ENCODE results near the gene BTBD2. TPM values are rescaled to one million over a fixed set of nuclear protein-coding genes. Genes with fewer than 3 reads are reported as not detected.

Gene BTBD2
- total and polyA plus RNA-seq, 2 of the 13 experiments (the other 11 are each of a cell fraction or from before 2014, with no cell fraction given) = 28.1 to 45.3 TPM

DNA sequence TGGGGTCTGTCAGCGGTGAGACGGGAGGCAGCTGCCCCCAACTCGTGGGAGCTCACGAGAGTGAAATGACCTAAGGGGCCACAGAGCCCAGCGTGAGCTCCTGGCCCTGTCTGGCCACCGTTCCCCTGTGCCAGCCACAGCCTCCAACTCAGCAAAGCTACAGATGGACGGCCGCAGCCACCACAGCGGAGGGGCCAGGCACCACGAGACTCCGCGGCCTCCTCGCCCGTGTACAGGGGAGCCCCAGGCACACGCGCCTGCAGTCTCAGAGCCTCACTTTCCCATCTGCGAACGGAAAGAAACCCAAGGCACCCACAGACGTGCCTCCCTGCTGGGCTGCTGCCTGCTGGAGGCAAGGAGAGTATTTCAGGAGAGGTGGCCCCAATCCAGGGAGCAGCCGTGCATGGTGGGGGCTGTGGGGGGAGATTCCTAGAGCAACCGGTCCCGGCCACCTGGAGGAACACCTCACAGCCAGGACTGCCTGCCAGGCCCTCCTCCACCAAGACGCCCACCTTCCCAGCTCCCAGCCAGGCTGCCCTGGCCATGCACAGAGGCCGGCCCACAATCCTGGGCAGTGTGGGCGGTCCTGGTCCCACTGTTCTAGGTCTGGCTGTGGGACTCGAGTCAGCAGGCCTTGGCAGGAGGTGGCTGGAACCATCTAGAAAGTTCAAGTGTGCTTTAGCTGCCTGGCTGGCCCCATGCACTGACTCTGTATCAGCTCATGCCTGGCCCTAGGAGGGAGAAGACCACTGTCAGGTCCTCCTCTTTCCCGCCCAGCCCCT is 33.6 kb upstream of the BTBD2 start:
- Histone ChIP-seq H3K4me2 (ENCODE audit: low read depth, low read length) (peak overlapping the region; percentile 88), H3K79me2 (ENCODE audit: insufficient read depth, low read length) (peaks cover 34% of the 10 kb centered on the region), H3K27ac (ENCODE audit: extremely low read length, insufficient read depth, low read length) (peak overlapping the region; percentile 63), H3K9me3 (ENCODE audit: low read length) (no peaks in the 10 kb centered on the region), H3K36me3 (replicated peaks in 1 of 2; ENCODE audit: control insufficient read depth in 1 of 2, insufficient read depth in 2 of 2, low read length in 2 of 2) (peaks cover 8 to 18% of the 10 kb centered on the region in 2 experiments), H2AFZ (ENCODE audit: low read length) (no peak overlapping the region), H4K20me1 (ENCODE audit: insufficient read depth, low read length) (peaks cover 47% of the 10 kb centered on the region), H3K27me3 (ENCODE audit: control insufficient read depth in 1 of 2, insufficient read depth in 2 of 2, low read length in 2 of 2) (no peaks in the 10 kb centered on the region), H3K9ac (ENCODE audit: insufficient read depth, low read depth, low read length) (peak overlapping the region; percentile 86), H3K4me1 (ENCODE audit: insufficient read depth, low read length) (peaks cover 62% of the 10 kb centered on the region), H3K4me3 (replicated peaks in 1 of 3; ENCODE audit: insufficient read depth in 1 of 3, low read depth in 2 of 3, low read length in 3 of 3) (peak overlapping the region; percentile 92 to 94 (median 93))
- BruUV-seq (replicated peaks) = no TSS peak
- in situ Hi-C loops (cut with HindIII; ENCODE audit: extremely low pct_ligation_motif_present, low pct_unique_long_range_greater_than_20kb) (no loop called here), intact Hi-C loops (cut with micrococcal nuclease; ENCODE audit: unreplicated experiment) (no loop called here)
- ATAC-seq = peak; percentile 11
- no peak for FAIRE-seq
- POLR2A ChIA-PET = interaction anchor here (0.8 to 2.4 kb wide), 7 partner anchors 10 to 33 kb away, joined by 4 to 26 read pairs (median 8); partner anchors contain the start of gene BTBD2
- 100% methylated on average over 1 of the region's 27 CpGs for WGBS (ENCODE audit: low lambda C conversion rate)
- DNase-seq (ENCODE audit: low spot score) = no peak
- CTCF ChIA-PET (ENCODE audit: low intra/inter-chr PET ratio, low total read pairs) = no interaction called here
- TF ChIP-seq, protein P1, sequence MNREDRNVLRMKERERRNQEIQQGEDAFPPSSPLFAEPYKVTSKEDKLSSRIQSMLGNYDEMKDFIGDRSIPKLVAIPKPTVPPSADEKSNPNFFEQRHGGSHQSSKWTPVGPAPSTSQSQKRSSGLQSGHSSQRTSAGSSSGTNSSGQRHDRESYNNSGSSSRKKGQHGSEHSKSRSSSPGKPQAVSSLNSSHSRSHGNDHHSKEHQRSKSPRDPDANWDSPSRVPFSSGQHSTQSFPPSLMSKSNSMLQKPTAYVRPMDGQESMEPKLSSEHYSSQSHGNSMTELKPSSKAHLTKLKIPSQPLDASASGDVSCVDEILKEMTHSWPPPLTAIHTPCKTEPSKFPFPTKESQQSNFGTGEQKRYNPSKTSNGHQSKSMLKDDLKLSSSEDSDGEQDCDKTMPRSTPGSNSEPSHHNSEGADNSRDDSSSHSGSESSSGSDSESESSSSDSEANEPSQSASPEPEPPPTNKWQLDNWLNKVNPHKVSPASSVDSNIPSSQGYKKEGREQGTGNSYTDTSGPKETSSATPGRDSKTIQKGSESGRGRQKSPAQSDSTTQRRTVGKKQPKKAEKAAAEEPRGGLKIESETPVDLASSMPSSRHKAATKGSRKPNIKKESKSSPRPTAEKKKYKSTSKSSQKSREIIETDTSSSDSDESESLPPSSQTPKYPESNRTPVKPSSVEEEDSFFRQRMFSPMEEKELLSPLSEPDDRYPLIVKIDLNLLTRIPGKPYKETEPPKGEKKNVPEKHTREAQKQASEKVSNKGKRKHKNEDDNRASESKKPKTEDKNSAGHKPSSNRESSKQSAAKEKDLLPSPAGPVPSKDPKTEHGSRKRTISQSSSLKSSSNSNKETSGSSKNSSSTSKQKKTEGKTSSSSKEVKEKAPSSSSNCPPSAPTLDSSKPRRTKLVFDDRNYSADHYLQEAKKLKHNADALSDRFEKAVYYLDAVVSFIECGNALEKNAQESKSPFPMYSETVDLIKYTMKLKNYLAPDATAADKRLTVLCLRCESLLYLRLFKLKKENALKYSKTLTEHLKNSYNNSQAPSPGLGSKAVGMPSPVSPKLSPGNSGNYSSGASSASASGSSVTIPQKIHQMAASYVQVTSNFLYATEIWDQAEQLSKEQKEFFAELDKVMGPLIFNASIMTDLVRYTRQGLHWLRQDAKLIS (CRISPR knock-in tag; IDR thresholded peaks at IDR 0.05) = no peak
- TF ChIP-seq, protein P2, sequence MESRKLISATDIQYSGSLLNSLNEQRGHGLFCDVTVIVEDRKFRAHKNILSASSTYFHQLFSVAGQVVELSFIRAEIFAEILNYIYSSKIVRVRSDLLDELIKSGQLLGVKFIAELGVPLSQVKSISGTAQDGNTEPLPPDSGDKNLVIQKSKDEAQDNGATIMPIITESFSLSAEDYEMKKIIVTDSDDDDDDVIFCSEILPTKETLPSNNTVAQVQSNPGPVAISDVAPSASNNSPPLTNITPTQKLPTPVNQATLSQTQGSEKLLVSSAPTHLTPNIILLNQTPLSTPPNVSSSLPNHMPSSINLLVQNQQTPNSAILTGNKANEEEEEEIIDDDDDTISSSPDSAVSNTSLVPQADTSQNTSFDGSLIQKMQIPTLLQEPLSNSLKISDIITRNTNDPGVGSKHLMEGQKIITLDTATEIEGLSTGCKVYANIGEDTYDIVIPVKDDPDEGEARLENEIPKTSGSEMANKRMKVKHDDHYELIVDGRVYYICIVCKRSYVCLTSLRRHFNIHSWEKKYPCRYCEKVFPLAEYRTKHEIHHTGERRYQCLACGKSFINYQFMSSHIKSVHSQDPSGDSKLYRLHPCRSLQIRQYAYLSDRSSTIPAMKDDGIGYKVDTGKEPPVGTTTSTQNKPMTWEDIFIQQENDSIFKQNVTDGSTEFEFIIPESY (CRISPR knock-in tag; IDR thresholded peaks at IDR 0.05) = peak; percentile 69
- TF ChIP-seq, protein P3, sequence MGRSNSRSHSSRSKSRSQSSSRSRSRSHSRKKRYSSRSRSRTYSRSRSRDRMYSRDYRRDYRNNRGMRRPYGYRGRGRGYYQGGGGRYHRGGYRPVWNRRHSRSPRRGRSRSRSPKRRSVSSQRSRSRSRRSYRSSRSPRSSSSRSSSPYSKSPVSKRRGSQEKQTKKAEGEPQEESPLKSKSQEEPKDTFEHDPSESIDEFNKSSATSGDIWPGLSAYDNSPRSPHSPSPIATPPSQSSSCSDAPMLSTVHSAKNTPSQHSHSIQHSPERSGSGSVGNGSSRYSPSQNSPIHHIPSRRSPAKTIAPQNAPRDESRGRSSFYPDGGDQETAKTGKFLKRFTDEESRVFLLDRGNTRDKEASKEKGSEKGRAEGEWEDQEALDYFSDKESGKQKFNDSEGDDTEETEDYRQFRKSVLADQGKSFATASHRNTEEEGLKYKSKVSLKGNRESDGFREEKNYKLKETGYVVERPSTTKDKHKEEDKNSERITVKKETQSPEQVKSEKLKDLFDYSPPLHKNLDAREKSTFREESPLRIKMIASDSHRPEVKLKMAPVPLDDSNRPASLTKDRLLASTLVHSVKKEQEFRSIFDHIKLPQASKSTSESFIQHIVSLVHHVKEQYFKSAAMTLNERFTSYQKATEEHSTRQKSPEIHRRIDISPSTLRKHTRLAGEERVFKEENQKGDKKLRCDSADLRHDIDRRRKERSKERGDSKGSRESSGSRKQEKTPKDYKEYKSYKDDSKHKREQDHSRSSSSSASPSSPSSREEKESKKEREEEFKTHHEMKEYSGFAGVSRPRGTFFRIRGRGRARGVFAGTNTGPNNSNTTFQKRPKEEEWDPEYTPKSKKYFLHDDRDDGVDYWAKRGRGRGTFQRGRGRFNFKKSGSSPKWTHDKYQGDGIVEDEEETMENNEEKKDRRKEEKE (IDR thresholded peaks at IDR 0.05) = no peak
- no peak for TF ChIP-seq THYN1 (CRISPR knock-in tag; IDR thresholded peaks at IDR 0.05; ENCODE audit: borderline replicate concordance, low read depth)
- TF ChIP-seq ZNF781 (CRISPR knock-in tag; IDR thresholded peaks at IDR 0.05; ENCODE audit: borderline replicate concordance, not compliant biosample characterization) = peak; percentile 37
- TF ChIP-seq, protein P4, sequence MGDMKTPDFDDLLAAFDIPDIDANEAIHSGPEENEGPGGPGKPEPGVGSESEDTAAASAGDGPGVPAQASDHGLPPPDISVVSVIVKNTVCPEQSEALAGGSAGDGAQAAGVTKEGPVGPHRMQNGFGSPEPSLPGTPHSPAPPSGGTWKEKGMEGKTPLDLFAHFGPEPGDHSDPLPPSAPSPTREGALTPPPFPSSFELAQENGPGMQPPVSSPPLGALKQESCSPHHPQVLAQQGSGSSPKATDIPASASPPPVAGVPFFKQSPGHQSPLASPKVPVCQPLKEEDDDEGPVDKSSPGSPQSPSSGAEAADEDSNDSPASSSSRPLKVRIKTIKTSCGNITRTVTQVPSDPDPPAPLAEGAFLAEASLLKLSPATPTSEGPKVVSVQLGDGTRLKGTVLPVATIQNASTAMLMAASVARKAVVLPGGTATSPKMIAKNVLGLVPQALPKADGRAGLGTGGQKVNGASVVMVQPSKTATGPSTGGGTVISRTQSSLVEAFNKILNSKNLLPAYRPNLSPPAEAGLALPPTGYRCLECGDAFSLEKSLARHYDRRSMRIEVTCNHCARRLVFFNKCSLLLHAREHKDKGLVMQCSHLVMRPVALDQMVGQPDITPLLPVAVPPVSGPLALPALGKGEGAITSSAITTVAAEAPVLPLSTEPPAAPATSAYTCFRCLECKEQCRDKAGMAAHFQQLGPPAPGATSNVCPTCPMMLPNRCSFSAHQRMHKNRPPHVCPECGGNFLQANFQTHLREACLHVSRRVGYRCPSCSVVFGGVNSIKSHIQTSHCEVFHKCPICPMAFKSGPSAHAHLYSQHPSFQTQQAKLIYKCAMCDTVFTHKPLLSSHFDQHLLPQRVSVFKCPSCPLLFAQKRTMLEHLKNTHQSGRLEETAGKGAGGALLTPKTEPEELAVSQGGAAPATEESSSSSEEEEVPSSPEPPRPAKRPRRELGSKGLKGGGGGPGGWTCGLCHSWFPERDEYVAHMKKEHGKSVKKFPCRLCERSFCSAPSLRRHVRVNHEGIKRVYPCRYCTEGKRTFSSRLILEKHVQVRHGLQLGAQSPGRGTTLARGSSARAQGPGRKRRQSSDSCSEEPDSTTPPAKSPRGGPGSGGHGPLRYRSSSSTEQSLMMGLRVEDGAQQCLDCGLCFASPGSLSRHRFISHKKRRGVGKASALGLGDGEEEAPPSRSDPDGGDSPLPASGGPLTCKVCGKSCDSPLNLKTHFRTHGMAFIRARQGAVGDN (CRISPR knock-in tag; IDR thresholded peaks at IDR 0.05) = peak; percentile 55; the same call in 1 of the 2 replicates

Data from HepG2 (cell line).